Umbilical cord (tissue), 2 donors: ENCODE results near the gene ARHGAP31. TPM values are rescaled to one million over a fixed set of nuclear protein-coding genes. Genes with fewer than 3 reads are reported as not detected.
"Not testable (repeated sequence)": the region's sequence is repeated elsewhere in the genome, so short reads cannot be mapped to it uniquely, and the experiment has no call there.

Source experiments
- DNase-seq: peaks from one replicate; pipeline ENCODE4 v3.0.0-alpha.2; 2015; ENCODE audit warnings: low spot score
- total RNA-seq: library from RNA; depleted of rRNA; stranded (reverse); fragments of >200 nt; gene quantifications from one replicate; pipeline ENCODE4 v1.2.3, GENCODE V29; 2014; ENCODE audit warnings: low replicate concordance; ENCODE audit not compliant: insufficient read depth

The ARHGAP31 gene
- total RNA-seq, 1 donor from 2014 or later: 9.4 TPM

- peak; percentile 40 for DNase-seq
Measured at GRCh38 chr3:119322021-119322834, 28.0 kb downstream of the ARHGAP31 start.

GRCh38 chr3:119322835-119323722, 28.9 kb downstream of the ARHGAP31 start:
- peak; percentile 95 for DNase-seq

GRCh38 chr3:119323723-119324085, 29.5 kb downstream of the ARHGAP31 start:
- no peak for DNase-seq

- no peak for DNase-seq
Measured at GRCh38 chr3:119324899-119325298, 30.7 kb downstream of the ARHGAP31 start.

- DNase-seq: no peak
Measured at GRCh38 chr3:119326976-119327375, 32.8 kb downstream of the ARHGAP31 start.

- no peak for DNase-seq
Measured at GRCh38 chr3:119329551-119329950, 35.4 kb downstream of the ARHGAP31 start.

GRCh38 chr3:119330181-119330580, 36.0 kb downstream of the ARHGAP31 start:
- no peak for DNase-seq

- DNase-seq: no peak
Measured at GRCh38 chr3:119330858-119331257, 36.7 kb downstream of the ARHGAP31 start.

GRCh38 chr3:119331661-119332060, 37.5 kb downstream of the ARHGAP31 start:
- peak; percentile 83 for DNase-seq

GRCh38 chr3:119333773-119334509, 39.8 kb downstream of the ARHGAP31 start:
- DNase-seq: no peak

- no peak for DNase-seq
Measured at GRCh38 chr3:119336823-119337222, 42.6 kb downstream of the ARHGAP31 start.

- DNase-seq: not testable (repeated sequence)
Measured at GRCh38 chr3:119337407-119337806, 43.2 kb downstream of the ARHGAP31 start.

GRCh38 chr3:119338754-119339153, 44.6 kb downstream of the ARHGAP31 start:
- DNase-seq: no peak

GRCh38 chr3:119340014-119340413, 45.8 kb downstream of the ARHGAP31 start:
- DNase-seq: no peak

- no peak for DNase-seq
Measured at GRCh38 chr3:119340446-119340845, 46.3 kb downstream of the ARHGAP31 start.

- DNase-seq: no peak
Measured at GRCh38 chr3:119342176-119342575, 48.0 kb downstream of the ARHGAP31 start.

- no peak for DNase-seq
Measured at GRCh38 chr3:119343719-119344118, 49.5 kb downstream of the ARHGAP31 start.

GRCh38 chr3:119346076-119346496, 51.9 kb downstream of the ARHGAP31 start:
- DNase-seq: no peak

- no peak for DNase-seq
Measured at GRCh38 chr3:119347036-119347435, 52.9 kb downstream of the ARHGAP31 start.

- peak; percentile 62 for DNase-seq
Measured at GRCh38 chr3:119349354-119350041, 55.3 kb downstream of the ARHGAP31 start.

GRCh38 chr3:119350114-119350513, 55.9 kb downstream of the ARHGAP31 start:
- DNase-seq: peak; percentile 45
